GM21515 (cell line): ENCODE measurements around the gene GALM.
"Not testable (repeated sequence)": the region's sequence is repeated elsewhere in the genome, so short reads cannot be mapped to it uniquely, and the experiment has no call there.

Experiments
- ATAC-seq: cut with Tn5 transposase; IDR thresholded peaks from one replicate; pipeline ENCODE4 v1.9.1; 2021; ENCODE audit not compliant: unreplicated experiment

The GALM gene

GRCh38 chr2:38676681-38677080 is 10.8 kb downstream of the GALM start:
- no peak for ATAC-seq

DNA sequence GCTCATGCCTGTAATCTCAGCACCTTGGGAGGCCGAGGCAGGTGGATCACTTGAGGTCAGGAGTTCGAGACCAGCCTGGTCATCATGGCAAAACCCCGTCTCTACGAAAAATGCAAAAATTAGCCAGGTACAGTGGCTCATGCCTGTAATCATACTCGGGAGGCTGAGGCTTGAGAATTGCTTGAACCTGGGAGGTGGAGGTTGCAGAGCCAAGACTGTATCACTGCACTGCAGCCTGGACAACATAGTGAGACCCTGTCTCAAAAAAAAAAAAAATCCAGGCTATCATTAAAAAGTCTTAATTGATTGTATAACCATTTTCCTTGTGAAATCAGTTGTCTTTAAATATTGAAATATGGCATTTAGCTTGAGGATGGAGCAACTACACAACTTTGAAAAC is 15.0 kb downstream of the GALM start:
- not testable (repeated sequence) for ATAC-seq

- ATAC-seq = no peak
These were observed 16.2 kb downstream of the GALM start for GRCh38 chr2:38682008-38682575.

GRCh38 chr2:38682620-38683019 is 16.7 kb downstream of the GALM start:
- not testable (repeated sequence) for ATAC-seq

GRCh38 chr2:38683766-38684165 is 17.9 kb downstream of the GALM start:
- no peak for ATAC-seq

- ATAC-seq = no peak
These were observed 19.3 kb downstream of the GALM start for GRCh38 chr2:38685116-38685735.

GRCh38 chr2:38690499-38691420 is 24.8 kb downstream of the GALM start:
- ATAC-seq = no peak

GRCh38 chr2:38691994-38692393 is 26.1 kb downstream of the GALM start:
- ATAC-seq = no peak

DNA sequence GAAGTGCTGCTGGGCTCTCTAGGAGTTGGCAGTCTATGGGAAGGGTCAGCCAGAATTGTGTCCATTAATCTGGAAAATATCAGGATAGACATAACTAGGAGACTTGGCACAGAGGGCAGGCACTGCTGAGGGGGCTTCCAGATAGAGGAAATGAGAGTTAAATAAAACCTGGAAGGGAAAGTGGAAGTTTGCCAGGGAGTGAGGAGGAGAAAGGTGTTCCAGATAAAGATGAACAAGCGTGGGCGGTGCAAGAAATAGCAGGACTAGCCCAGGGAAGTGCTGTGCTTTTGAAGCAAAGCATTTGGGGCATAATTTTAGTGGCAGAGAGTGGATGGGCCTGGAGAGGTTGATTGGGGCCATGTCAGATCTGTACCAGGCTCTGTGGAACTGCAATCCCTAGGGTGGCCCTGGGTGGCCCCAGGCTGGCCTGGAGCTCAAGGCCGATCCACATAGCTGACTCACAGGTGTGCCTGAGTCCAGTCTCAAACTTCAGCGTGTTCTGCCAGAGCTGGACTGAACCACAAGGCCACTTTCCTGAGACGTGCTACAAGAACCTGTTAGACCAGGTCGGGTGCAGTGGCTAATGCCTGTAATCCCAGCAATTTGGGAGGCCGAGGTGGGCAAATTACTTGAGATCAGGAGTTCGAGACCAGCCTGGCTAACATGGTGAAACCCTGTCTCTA is 26.9 kb downstream of the GALM start:
- no peak for ATAC-seq

DNA sequence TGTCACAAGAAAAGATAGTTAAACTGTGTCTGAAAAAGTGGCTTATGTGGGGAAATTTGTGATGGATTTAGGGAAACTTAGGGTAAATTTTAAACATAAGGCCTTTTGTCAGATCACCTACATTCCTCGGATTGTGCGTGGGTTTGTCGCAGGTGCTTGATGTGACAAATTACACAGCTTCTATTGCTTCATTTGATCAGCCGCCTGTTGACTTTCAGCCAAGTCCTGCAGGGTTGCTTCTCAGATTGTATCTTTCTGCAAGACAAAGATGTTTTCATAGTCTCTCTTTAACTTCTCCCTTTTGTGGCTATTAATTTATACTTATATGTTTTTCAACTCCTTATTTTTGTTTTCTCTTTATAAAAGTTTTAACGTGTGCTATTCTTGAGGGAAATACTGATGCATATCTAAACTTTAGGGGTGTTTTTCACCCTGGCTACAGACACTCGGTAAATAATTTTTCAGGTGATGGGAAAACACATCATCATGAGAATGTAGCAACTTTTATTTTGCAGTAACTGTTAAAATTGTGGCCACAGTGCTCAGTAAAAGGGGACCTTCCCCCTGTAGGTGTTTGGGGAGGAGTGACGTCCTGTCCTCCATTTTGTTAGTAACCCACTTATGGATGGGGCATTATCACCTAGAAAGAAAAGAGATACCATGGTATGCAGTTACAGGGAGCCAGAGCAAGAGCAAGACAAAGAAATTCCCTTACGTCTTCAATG is 31.4 kb downstream of the GALM start:
- no peak for ATAC-seq

- ATAC-seq = no peak
These were observed 32.6 kb downstream of the GALM start for GRCh38 chr2:38698467-38699003.

DNA sequence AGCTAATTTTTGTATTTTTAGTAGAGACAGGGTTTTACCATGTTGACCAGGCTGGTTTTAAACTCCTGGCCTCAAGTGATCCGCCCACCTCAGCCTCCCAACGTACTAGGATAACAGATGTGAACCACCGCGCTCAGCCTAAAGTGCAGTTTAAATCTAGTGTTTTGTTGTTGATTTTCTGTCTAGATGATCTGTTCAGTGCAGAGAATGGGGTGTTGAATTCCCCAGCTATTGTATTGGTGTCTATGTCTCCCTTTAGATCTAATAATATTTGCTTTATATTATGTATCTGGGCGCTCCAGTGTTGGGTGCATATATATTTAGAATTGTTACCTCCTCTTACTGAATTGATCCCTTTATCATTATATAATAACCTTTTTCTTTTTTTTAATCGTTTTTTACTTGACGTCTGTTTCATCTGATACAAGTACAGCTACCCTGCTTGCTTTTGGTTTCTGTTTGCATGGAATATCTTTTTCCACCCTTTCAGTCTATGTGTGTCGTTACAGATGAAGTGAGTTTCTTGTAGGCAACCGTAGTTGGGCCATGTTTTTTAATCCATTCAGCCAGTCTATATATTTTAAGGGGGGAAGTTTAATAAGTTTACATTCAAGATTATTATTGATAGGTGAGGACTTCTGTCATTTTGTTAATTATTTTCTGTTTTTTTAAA is 34.3 kb downstream of the GALM start:
- ATAC-seq = no peak

- ATAC-seq = no peak
These were observed 35.1 kb downstream of the GALM start for GRCh38 chr2:38700881-38701458.

GRCh38 chr2:38701542-38701941 is 35.6 kb downstream of the GALM start:
- no peak for ATAC-seq

- ATAC-seq = no peak
These were observed 36.5 kb downstream of the GALM start for GRCh38 chr2:38702413-38702812.

GRCh38 chr2:38703336-38703735 is 37.4 kb downstream of the GALM start:
- not testable (repeated sequence) for ATAC-seq

DNA sequence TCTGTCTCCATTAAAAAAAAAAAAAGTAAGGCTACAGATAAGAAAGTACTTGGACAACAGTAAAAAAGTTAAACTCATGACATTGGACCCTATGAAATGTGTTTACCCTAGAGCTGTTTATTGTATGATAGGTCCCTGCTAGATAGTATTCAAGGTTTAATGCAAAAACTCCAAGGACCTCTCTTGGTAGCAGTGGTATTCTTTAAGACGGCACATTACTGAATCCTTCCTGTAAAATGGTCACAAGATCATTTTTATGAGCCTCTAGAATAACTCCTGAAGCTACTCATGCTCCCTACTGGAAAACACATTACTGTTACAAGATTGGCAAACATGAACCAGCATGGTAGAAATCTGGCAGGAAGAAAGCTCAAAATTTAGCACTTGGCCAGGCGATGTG is 38.8 kb downstream of the GALM start:
- no peak for ATAC-seq

- ATAC-seq = no peak
These were observed 41.0 kb downstream of the GALM start for GRCh38 chr2:38706846-38707345.

DNA sequence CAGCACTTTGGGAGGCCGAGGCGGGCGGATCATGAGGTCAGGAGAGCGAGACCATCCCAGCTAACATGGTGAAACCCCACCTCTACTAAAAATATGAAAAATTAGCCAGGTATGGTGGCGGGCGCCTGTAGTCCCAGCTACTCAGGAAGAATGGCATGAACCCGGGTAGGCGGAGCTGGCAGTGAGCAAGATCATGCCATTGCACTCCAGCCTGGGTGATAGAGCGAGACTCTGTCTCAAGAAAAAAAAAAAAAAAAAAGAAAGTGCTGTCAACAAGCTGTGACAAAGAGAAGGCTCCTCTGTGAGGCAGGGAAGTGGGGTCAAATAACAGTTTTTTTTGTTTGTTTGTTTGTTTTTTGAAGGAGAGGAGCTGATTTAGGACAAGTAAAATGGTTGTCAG is 42.6 kb downstream of the GALM start:
- ATAC-seq = not testable (repeated sequence)
